NCI-H1436 treated with DMSO at 0.1 percent for 48 hours (cell line): ENCODE measurements around the gene ASPSCR1.

ENCODE experiments used
- DNase-seq: peaks from one replicate; lab custom pipeline; 2025; lab: John Stamatoyannopoulos, UW

ASPSCR1 gene

DNA sequence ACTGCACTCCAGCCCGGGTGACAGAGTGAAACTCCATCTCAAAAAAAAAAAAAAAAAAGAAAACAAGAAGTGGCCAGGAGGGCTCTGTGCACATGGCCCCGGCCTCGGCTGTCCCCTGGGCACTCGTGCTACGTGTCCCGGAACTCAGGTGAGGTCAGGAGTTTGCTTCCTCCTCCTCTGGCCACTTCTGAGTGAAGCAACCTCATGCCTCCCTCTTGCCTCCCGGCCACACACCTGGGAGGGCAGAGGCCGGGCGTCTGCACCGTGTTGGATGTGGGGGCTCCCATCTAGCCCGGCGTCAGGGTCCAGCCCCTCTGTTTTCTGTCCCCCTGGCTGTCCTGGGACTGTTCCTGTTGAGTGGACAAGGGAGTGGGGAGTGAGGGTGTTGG is 22.2 kb downstream of the ASPSCR1 start:
- DNase-seq: no peak

DNA sequence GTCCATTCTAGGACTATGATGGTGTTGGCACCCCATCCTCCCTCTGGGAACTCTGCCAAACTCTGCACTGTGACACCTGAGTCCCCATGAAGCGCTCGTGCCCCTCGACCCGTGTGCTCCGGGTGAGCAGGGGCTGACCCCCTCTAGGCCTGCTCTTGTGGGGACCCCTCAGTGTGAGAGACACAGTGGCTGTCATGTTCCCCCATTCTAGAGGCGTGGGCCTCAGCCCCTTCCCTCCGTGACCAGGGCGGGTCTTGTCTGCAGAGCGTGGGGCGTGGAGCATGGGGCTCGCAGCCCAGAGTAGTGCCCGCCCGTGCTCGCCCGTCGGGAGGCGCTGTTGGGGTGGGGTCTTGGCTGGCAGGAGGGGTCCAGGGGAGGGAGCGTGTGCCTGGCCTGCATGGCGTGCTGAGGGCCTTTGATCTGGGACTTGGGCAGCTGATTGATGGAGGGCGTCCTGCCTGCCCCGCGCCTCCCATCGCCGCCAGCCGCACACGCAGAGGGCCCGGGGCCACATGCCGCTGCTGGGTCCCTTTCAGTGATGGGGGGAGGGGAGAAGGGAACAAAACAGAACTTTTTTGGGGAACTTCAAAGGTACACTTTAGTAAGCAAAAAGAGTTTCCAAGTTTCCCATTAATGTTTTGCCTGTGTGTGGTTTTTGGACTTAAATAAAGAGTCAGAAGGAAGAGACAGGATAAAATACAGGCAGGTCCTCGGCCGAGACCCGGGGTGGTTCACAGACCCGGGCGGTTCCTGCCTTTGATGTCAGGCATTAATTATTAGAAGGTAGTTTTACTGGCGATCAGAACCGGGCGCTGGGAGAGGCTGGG is 22.8 kb downstream of the ASPSCR1 start:
- no peak for DNase-seq

DNA sequence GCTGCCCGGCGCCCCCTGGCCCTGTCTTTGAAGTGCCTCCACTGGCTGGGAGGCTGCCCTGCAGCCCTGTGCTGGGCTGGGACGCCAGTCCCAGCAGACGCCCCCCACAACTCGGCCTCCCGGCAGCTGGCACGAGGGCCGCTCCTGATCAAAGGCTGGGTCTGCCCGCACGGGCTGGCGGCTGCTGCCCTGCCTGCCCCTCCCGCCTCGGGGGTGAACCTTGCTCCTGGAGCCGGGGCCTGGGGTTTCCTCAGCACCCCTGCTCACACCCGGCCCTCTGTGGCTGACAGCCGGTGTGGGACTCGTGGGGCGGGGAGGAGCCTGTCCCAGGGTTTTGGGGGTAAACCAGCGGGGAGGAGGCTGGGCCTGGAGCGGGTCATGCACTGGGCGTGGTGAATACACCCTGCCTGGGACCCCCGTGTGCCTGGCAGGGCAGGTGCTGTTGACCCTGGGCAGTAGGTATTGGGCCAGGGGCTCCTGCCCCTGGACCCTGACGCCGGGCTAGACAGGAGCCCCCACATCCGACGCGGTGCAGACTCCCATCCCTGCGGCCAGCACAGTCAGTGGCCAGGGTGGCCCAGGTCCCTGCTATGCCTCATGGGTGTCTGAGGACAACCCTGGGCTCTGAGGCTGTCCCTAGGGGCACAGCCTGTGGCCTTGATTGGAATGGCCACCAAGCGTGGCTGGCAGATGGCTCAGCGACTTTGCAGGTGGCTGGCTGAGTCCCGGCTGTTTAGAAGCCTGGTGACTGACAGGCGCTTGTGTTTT is 23.6 kb downstream of the ASPSCR1 start:
- DNase-seq: no peak

DNA sequence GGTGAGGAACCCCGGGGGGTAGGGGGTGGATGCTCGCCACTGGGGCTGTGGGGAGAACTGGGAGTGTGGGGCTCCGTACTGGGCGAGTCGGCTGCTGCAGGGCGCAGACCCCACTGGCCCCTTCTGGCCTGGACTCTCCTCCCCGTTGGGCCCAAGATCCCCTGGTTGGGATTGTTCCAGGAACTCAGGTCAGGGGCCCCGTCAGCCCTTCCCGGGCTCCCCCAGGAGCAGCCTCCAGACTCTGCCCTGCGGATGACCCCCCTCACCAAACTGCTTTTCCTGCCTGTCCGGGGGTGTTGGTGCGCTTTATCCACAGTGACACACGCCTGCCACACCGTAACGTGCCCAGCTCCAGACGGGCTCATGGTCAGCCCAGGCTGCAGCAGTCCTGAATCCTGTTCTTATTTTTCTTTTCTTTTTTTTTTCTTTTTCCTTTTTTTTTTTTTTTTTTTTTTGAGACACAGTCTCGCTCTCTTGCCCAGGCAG is 24.2 kb downstream of the ASPSCR1 start:
- no peak for DNase-seq

DNA sequence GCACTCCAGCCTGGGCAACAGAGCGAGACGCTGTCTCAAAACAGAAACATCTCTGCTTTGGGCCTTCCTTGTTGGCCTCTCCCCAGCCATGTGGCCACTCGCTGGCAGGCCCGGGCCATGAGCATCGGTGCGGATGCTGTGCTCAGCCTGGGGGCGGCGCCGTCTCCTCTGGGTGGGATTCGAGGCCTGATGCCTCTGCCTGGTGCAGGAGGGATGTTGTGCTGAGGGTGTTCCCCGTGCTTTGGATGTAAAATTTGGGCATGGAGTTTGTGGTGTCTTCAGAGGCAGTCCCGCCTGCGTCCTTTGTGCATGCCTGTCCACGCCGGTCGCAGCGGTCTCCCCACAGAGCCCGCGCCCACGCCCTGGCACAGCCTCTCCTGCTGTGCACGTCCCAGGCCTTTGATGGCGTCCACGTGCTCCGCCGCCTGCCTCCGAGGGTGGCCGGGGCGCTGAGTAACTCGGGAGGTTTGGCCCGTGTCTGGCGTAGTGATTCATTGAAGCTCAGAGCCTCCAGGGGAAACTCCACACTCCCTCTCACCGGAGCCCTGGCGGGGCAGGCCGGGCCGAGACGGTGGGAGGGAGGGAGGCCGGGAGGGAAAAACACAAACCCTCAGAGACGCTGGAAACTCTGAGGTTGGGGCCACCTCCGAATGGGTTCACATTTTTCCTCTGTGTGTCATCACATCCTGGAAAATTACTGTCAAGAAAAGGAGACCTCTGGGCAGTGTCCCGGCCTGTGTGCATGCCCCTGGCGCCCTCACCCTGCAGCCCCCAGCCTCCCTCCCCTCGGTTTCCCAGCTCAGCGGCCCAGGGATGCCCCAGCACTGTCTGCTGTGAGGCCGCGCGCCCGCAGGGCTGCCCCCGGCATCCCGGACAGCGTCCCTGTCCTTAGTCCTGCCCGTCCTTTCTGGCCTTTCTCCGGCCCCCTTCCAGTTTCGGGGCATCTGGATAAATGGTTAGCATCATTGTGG is 26.3 kb downstream of the ASPSCR1 start:
- no peak for DNase-seq

DNA sequence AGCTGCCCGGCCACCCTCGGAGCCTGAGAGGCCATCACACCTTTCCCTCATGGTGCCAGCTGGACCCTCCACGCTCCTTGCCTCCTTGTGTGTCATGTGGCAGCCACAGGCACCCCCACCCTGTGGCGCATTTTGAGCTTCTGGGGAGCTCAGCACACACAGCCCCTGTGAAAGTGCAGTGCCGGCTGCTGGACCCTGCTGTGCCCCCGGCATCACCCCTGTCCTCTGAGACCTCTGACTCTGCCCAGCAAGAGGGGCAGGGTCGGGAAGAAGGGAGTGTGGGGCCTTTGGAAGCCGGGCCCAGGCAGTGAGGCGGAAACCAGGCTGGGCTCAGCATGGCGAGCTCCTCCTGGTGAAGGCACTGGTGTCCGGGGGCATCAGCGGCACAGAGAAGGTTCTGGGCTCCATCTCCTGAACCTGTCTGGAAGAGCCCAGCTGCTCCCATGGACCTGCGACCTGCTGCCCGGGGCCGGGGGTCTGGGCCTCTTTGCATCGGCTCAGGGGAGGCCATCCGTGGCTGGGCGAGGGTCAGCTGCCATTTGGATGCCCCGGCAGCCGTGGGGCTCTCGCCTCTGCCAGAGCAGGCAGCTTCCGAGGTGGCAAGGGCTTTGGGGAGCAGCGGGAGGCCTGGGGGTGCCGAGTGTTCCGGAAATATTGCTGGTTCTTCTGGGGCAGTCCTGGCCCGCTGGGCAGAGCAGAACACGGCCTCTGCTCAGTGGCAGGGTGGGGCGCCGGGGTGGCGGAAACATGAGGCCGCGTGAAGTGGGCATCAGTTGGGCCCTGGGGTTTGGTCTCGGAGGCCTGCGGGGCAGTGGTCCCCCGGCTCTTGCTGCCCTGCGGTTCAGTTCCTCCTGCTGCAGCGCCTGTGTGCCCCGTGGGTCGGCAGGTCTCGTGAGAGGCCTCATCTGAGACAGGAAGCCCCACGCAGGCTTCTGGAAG is 27.4 kb downstream of the ASPSCR1 start:
- no peak for DNase-seq

DNA sequence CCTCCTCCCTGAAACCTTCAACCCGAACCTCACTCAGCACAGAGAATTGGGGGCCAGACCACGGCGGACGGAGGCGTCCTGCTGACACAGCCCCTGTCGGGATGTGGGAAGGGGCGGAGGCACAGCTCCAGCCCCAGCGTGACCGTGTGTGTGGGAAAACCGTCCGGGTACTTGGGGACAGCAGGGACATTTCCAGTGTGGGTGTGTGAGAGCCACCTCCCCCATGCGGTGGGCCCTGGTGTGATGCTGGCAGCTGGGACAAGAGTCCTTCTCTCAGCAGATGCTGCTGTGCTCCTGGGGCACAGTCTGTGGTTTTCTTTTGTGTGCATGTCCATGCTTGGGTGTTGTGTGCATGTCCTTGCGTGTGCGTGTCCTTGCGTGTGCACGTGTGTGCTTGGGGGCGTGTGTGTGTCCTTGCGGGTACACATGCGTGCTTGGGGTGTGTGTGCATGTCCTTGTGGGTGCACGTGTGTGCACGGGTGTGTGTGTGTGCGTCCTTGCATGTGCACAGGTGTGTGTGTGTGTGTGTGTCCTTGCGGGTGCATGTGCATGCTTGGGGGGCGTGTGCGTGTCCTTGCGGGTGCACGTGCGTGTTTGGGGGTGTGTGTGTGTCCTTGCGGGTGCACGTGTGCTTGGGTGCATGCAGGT is 28.4 kb downstream of the ASPSCR1 start:
- DNase-seq: no peak

DNA sequence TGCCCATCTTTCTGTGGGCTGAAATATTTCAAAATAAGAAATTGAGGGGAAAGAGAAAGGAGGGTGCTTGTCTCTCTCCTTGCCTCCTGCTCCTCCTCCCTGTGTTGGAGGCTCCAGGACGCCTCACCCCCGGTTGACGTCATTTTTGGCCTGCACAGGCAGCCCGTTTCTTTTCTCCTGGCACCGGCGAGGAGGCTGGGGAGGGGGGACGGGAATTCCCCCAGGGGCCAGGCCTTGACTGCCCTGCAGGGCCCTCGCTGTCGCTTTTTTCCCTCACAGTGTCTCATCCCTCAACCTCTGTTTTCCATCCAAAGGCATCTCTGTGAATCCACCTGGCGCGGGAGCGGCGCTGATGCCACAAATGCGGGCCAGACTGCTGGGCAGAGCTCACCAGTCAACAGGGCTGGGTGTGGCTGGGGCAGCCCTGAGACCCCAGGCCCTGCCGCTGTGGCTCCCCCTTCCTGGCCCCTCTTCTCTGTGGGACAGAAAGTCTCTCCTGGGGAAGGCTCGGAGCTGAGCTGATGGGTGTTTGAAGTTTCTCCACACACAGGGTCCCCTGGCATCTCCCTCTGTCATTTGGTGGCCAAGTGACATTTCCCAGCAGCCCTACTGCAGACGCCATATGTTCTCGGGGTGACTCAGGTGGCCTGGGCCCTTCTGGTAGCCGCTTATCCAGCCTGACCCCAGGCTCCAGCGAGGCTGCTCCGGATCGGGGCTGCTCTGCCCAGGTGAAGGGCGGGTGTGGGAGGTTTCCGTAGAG is 29.2 kb downstream of the ASPSCR1 start:
- no peak for DNase-seq

DNA sequence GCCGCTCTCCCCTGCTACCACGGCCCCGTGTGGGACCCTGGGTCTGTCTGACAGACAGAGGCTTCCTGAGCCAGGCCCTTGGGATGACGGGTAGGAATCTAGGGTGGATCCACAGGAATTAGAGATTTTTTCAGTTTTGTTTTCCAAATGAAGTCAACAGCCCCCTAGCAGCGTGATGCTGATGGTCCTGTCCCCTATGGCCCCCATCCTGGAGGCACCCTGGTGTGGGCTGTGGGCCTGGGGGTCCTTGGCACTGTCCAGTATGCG is 29.7 kb downstream of the ASPSCR1 start:
- no peak for DNase-seq

DNA sequence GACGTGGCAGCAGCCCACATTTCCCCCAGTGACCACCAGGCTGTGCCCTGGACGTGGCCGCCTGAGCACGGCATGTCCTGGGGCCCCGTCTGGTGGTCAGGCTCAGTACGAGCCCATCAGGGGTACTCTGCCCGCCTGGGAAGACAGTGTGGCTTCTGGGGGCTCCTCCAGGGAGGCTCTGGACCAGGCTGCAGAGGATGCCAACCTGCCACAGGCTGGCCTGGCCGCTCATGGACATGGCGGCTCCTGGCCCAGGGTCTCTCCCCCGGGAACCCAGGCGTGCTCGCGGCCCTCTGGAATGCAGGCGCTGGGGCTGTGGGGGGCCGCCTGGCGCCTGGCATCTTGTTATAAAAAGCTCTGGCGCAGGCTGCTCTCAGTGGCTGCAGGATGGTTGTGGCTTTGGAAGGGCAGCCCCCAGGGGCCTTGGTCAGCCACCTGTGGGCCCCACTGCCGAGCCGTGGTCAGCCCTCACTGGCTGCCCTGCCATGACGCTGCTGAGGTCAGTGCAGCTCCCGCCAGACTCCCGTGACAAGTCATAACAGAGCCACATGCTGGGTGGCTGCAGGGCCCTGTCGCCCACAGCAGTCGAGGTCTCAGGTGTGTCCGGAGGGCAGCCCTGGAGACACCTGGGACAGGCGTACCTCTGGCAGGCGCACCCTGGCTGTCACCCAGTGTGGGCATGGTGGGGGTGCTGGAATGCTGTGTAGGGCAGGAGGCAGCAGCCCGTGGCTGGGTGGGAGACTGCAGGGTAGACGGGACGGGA is 30.2 kb downstream of the ASPSCR1 start:
- DNase-seq: no peak

DNA sequence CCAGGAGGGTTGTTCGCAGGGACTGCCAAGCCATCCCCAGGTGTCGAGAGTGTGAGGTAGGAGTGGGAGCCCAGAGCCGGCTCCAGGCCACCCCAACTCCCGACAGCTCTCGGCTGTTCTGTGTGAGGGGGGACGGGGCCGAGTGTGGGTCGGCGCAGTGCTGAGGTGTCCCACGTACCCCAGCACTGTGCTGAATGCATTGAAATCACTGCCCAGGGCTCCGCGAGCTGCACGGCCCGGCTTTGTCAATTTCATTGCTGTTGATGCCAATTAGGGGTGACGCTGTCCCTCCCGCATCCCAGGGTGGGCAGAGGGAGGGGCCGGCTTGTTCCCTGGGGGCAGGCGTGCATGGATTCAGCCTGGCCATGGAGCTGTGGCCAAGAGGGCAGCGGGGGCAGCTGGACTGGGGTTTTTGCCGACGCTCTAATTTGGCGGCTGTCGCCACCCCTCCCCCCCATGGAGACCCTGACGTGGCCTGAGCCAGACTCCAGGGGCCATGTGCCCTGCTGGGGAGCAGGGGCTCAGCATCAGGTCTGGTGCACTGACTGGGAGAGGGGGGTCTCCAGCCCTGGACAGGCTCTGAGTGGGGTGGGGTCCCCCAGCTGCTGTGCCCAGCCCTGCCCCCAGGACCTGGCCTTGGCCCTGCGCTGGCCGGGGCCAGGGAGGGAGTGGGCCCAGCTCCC is 31.0 kb downstream of the ASPSCR1 start:
- DNase-seq: no peak

DNA sequence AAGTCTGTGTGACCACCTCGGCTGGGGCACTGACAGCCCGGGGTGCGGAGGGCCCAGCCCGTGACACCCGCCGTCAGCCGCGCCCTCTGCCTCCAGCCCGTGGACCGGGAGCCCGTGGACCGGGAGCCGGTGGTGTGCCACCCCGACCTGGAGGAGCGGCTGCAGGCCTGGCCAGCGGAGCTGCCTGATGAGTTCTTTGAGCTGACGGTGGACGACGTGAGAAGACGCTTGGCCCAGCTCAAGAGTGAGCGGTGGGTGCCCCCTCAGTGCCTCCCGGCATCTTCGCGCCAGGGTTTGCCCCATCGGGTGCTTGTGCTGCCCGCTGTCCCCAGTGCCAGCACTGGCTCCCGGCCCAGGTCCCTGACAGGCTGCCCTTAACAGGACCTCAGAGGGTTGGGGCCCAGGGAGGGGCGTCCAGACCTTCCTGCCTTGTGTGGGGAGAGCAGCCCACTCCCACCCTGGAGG is 31.5 kb downstream of the ASPSCR1 start:
- no peak for DNase-seq

DNA sequence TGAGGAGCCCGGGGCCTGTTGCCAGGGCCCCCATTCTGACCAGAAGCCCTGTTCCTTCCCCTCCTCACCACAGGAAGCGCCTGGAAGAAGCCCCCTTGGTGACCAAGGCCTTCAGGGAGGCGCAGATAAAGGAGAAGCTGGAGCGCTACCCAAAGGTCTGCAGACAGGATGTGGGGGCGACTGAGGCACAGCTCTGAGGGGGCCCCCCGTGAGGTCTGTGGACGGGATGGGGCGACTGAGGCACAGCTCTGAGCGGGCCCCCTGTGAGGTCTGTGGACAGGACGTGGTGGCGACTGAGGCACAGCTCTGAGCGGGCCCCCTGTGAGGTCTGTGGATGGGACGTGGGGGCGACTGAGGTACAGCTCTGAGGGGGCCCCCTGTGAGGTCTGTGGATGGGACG is 32.0 kb downstream of the ASPSCR1 start:
- DNase-seq: no peak

DNA sequence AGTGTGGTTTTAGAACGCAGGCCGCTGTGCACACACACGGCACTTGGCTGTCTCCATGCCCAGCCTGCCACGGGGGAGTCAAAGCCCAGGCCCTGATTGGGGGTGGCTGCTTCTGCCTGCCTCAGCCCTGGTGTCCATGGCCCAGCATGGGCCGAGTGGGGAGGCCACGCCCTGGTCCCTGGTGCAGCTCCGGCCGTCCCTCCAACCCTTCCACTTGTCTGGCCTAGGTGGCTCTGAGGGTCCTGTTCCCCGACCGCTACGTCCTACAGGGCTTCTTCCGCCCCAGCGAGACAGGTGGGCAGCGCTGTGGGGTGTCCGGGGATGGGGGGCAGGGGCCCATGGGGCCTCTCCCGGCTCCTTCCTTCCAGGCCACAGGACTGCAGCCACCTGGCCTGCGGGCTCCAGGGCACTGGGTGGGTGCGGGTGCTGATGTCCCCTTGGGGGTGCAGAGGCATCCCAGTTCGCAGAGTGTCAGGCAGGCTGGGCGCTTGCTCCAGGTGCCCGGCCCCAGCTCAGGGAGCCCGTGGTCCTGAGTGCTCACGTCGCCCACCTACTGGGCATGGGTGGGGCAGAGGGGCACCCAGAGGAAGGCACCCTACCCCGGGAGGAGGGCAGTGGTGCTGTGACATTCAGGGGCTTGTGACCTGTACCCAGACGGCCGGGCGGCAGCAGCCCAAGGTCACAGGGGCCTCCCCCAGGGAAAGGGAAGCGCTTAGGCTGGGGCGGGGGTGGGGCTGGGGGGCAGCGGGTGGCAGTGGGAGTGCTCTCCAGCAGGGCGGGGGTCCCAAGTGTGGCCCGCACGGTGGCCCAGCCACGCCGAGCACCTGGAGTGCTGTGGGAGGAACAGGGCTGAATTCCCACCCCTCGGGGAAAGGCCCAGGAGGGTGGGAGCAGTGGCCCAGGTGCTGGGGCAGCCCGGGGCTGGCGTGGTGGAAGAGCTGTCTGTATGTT is 33.4 kb downstream of the ASPSCR1 start:
- no peak for DNase-seq

DNA sequence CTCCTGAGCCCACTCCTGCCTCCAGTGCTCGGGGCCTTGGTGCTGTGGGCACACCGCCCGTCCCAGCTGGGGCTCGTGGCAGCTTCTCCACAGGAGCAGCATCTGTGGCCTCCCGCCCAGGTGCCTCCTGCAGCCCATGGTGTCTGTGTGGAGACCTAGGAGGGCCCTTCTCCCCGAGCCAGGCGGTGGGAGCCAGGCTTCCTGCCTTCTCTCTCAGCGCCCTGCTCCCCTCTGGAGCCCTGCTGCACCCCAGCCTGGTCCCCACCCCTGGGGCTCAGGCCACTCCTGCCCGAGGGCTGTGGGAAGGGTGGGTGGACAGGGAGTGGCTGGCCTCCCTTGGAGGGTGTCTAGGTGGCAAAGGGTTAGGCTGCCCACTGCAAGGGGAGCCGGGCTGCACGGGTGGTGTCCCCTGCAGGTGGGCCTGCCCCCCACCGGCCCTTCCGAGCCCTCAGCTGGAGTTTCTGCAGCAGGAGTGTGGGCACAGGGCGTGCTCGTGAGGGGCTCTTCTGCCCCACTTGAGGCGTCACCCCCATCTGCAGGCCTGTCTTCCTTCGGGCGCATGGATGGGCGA is 34.3 kb downstream of the ASPSCR1 start:
- no peak for DNase-seq

DNA sequence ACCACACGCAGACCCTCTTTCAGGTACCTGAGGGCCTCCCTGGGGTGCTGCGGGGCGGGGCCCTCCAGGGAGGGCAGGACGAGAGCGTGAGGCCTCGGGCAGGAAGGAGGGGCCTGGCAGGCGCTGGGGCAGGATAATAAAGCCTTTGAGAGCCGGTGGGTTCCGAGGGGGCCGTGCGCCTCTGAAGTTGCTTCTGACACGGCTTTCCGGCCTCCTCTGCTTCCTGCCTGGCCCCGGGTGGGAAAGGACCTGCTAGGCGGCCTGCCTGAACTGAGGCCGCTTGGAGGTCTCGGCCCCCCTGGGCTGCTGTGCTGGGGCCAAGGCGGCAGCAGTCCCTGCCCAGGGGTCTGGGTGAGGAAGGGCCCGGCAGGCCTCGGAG is 34.8 kb downstream of the ASPSCR1 start:
- no peak for DNase-seq
